H9 (cell line): ENCODE data around the gene PRKCA. TPM values are rescaled to one million over a fixed set of nuclear protein-coding genes. Genes with fewer than 3 reads are reported as not detected.

Experiments used
- DNase-seq: peaks from one replicate; pipeline ENCODE4 v3.0.0-alpha.2; 2017
- H2AFZ ChIP-seq: one replicate; pipeline ENCODE4 v1.6.1; 2013; ENCODE audit warnings: mild to moderate bottlenecking, low read length, control low read depth, moderate library complexity
- H2AK5ac ChIP-seq: 2 replicates; pipeline ENCODE4 v1.6.1; 2013; ENCODE audit warnings: low read length, control low read depth, mixed read lengths; ENCODE audit not compliant: insufficient read length
- H2BK120ac ChIP-seq: one replicate; pipeline ENCODE4 v1.6.1; 2013; ENCODE audit warnings: low read depth, mild to moderate bottlenecking, low read length, control low read depth, inconsistent platforms; ENCODE audit not compliant: poor library complexity, severe bottlenecking
- H2BK12ac ChIP-seq: 2 replicates; pipeline ENCODE4 v1.6.1; 2013; ENCODE audit warnings: low read length, control low read depth, mixed read lengths, low read depth; ENCODE audit not compliant: insufficient read length
- H2BK15ac ChIP-seq: 2 replicates; pipeline ENCODE4 v1.6.1; 2013; ENCODE audit warnings: low read depth, low read length, control low read depth
- H2BK20ac ChIP-seq: one replicate; pipeline ENCODE4 v1.6.1; 2013; ENCODE audit warnings: low read depth, mild to moderate bottlenecking, low read length, control low read depth, inconsistent platforms; ENCODE audit not compliant: poor library complexity, severe bottlenecking
- H2BK5ac ChIP-seq: 2 replicates; pipeline ENCODE4 v1.6.1; 2013; ENCODE audit warnings: low read length, control low read depth, mixed read lengths; ENCODE audit not compliant: insufficient read length
- H3K14ac ChIP-seq: 2 replicates; pipeline ENCODE4 v1.6.1; 2013; ENCODE audit warnings: low read length, control low read depth; ENCODE audit not compliant: insufficient read depth
- H3K18ac ChIP-seq: 2 replicates; pipeline ENCODE4 v1.6.1; 2013; ENCODE audit warnings: low read depth, mild to moderate bottlenecking, mixed read lengths, low read length, control low read depth; ENCODE audit not compliant: insufficient read length
- H3K23ac ChIP-seq: 2 replicates; pipeline ENCODE4 v1.6.1; 2013; ENCODE audit warnings: low read length, control low read depth, mixed read lengths, low read depth; ENCODE audit not compliant: insufficient read length
- H3K23me2 ChIP-seq: 2 replicates; pipeline ENCODE4 v1.6.1; 2013; ENCODE audit warnings: low read depth, mild to moderate bottlenecking, mixed read lengths, low read length, control low read depth; ENCODE audit not compliant: insufficient read length, poor library complexity, severe bottlenecking
- H3K27ac ChIP-seq: 2 replicates; pipeline ENCODE4 v1.5.1; 2013; ENCODE audit warnings: low read length, control low read depth, mixed read lengths, low read depth; ENCODE audit not compliant: insufficient read length
- H3K27me3 ChIP-seq: 2 replicates; pipeline ENCODE4 v1.6.1; 2013; ENCODE audit warnings: low read length, control low read depth, inconsistent platforms; ENCODE audit not compliant: insufficient read depth
- H3K4ac ChIP-seq: 2 replicates; pipeline ENCODE4 v1.6.1; 2013; ENCODE audit warnings: low read depth, mild to moderate bottlenecking, control low read depth, inconsistent platforms, low read length, moderate library complexity
- H3K4me1 ChIP-seq: 2 replicates; pipeline ENCODE4 v1.6.1; 2013; ENCODE audit warnings: low read length, control low read depth, inconsistent platforms; ENCODE audit not compliant: insufficient read depth
- H3K4me2 ChIP-seq: 2 replicates; pipeline ENCODE4 v1.6.1; 2013; ENCODE audit warnings: low read length, control low read depth, mixed read lengths; ENCODE audit not compliant: insufficient read length, insufficient read depth
- H3K56ac ChIP-seq: 2 replicates; pipeline ENCODE4 v1.6.1; 2013; ENCODE audit warnings: low read depth, mild to moderate bottlenecking, mixed read lengths, low read length, control low read depth; ENCODE audit not compliant: insufficient read length
- H3K79me1 ChIP-seq: 2 replicates; pipeline ENCODE4 v1.6.1; 2013; ENCODE audit warnings: low read depth, mild to moderate bottlenecking, moderate library complexity, low read length, control low read depth, inconsistent platforms; ENCODE audit not compliant: insufficient read depth, poor library complexity, severe bottlenecking
- H3K79me2 ChIP-seq: 2 replicates; pipeline ENCODE4 v1.6.1; 2013; ENCODE audit warnings: low read length, control low read depth, inconsistent platforms; ENCODE audit not compliant: insufficient read depth
- H3K9ac ChIP-seq: 2 replicates; pipeline ENCODE4 v1.6.1; 2013; ENCODE audit warnings: low read length, control low read depth, mixed read lengths; ENCODE audit not compliant: insufficient read length; ENCODE audit errors: extremely low read depth
- H3K9me3 ChIP-seq: one replicate; pipeline ENCODE4 v1.6.1; 2013; ENCODE audit warnings: low read depth, low read length, inconsistent platforms; ENCODE audit not compliant: control insufficient read depth
- H3T11ph ChIP-seq: one replicate; pipeline ENCODE4 v1.6.1; 2013; ENCODE audit warnings: mild to moderate bottlenecking, low read length, control low read depth, inconsistent platforms
- H4K20me1 ChIP-seq: one replicate; pipeline ENCODE4 v1.6.1; 2013; ENCODE audit not compliant: control insufficient read depth, insufficient read length, insufficient read depth
- H4K5ac ChIP-seq: 2 replicates; pipeline ENCODE4 v1.6.1; 2013; ENCODE audit warnings: low read depth, mild to moderate bottlenecking, mixed read lengths, low read length, control low read depth; ENCODE audit not compliant: insufficient read length
- H4K8ac ChIP-seq: replicated peaks from 2 replicates; pipeline ENCODE4 v1.6.1; 2013; ENCODE audit warnings: low read length, control low read depth, mixed read lengths, low read depth; ENCODE audit not compliant: insufficient read length
- H4K91ac ChIP-seq: 2 replicates; pipeline ENCODE4 v1.6.1; 2013; ENCODE audit warnings: low read depth, mild to moderate bottlenecking, moderate library complexity, mixed read lengths, low read length, control low read depth; ENCODE audit not compliant: insufficient read length
- H3K27ac Mint-ChIP-seq, 3 experiments: 2 replicates in 2 of 3; 3 replicates in 1 of 3; pipeline ENCODE4 v1.8.0; 2020 to 2021; ENCODE audit warnings: mixed read lengths in 3 of 3, mild to moderate bottlenecking in 1 of 3, moderate library complexity in 1 of 3
- H3K27me3 Mint-ChIP-seq: 2 replicates; pipeline ENCODE4 v1.8.0; 2021; ENCODE audit warnings: low read depth, mild to moderate bottlenecking, moderate library complexity, mixed read lengths
- H3K36me3 Mint-ChIP-seq, 3 experiments: 2 replicates in 2 of 3; 3 replicates in 1 of 3; pipeline ENCODE4 v1.8.0; 2020 to 2021; ENCODE audit warnings: low read depth in 3 of 3, mixed read lengths in 3 of 3; ENCODE audit not compliant: insufficient read depth in 1 of 3
- H3K4me1 Mint-ChIP-seq, 2 experiments: 2 replicates each; pipeline ENCODE4 v1.8.0; 2020; ENCODE audit warnings: mixed read lengths in 2 of 2
- H3K4me3 Mint-ChIP-seq, 2 experiments: 2 replicates in 1 of 2; 3 replicates in 1 of 2; pipeline ENCODE4 v1.8.0; 2020 to 2021; ENCODE audit warnings: mild to moderate bottlenecking in 2 of 2, mixed read lengths in 2 of 2, moderate library complexity in 1 of 2
- H3K9me3 Mint-ChIP-seq, 2 experiments: 2 replicates in 1 of 2; 3 replicates in 1 of 2; pipeline ENCODE4 v1.8.0; 2020; ENCODE audit warnings: mild to moderate bottlenecking in 2 of 2, mixed read lengths in 2 of 2, moderate library complexity in 1 of 2
- WGBS: extraction: QIAGEN DNeasy Blood & Tissue Kit; methylation state at CpG from one replicate; pipeline ENCODE4 v1.1.7; 2013; ENCODE audit warnings: missing lambda C conversion rate, low lambda C conversion rate, mixed read lengths; ENCODE audit not compliant: insufficient read length; ENCODE audit errors: extremely low coverage; 5-methylcytosine and 5-hydroxymethylcytosine counted together
- total RNA-seq: library from RNA; stranded (reverse); gene quantifications from 2 replicates; pipeline ENCODE4 v1.2.1, GENCODE V29; 2021
- TF ChIP-seq, protein P1 (sequence below): fragments of 200-600 bp; sonication (generic); conservative IDR thresholded peaks from 3 replicates; pipeline ENCODE4 v1.8.0; 2021; ENCODE audit warnings: antibody characterized with exemption, mild to moderate bottlenecking

PRKCA gene
- total RNA-seq, 1 experiment from 2014 or later: 10.5 TPM

DNA sequence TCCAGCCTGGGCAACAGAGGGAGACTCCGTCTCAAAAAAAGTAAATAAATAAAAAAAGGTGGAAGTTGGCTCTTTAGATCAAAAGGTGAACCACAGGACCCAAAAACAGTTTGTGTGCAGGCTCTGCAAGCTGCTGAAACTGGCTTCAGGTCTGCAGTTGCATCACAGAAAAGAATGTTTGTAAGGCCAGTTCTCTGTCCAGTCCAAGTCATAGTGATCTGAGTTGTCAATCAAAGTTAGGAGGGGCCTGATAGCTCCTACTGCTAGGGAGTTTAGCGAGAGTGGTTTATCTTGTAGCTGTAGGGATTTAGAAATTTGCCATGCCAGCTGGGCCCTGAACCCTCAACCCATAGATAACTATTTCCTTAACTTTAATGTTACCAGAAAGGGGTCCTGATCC is 431.3 kb downstream of the PRKCA start:
- H3K9ac ChIP-seq: no peak overlapping the region
- H3K9me3 ChIP-seq: no peaks in the 10 kb centered on the region
- no peaks in the 10 kb centered on the region for H3K79me2 ChIP-seq
- no peak overlapping the region for H3K27ac ChIP-seq
- no peak overlapping the region for H3T11ph ChIP-seq
- H2BK12ac ChIP-seq: no peak overlapping the region
- H3K4me2 ChIP-seq: no peak overlapping the region
- H3K27ac Mint-ChIP-seq: peak overlapping the region in 1 of 3 experiments; percentile 34; a peak in 2 of 7 replicates
- H2BK15ac ChIP-seq: no peak overlapping the region
- TF ChIP-seq, protein P1, sequence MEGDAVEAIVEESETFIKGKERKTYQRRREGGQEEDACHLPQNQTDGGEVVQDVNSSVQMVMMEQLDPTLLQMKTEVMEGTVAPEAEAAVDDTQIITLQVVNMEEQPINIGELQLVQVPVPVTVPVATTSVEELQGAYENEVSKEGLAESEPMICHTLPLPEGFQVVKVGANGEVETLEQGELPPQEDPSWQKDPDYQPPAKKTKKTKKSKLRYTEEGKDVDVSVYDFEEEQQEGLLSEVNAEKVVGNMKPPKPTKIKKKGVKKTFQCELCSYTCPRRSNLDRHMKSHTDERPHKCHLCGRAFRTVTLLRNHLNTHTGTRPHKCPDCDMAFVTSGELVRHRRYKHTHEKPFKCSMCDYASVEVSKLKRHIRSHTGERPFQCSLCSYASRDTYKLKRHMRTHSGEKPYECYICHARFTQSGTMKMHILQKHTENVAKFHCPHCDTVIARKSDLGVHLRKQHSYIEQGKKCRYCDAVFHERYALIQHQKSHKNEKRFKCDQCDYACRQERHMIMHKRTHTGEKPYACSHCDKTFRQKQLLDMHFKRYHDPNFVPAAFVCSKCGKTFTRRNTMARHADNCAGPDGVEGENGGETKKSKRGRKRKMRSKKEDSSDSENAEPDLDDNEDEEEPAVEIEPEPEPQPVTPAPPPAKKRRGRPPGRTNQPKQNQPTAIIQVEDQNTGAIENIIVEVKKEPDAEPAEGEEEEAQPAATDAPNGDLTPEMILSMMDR: no peak
- H4K20me1 ChIP-seq: no peaks in the 10 kb centered on the region
- peaks cover 41 to 52% of the 10 kb centered on the region in 2 experiments for H3K4me1 Mint-ChIP-seq
- no peak overlapping the region for H3K56ac ChIP-seq
- no peak overlapping the region for H2AK5ac ChIP-seq
- H2BK120ac ChIP-seq: no peak overlapping the region
- H4K8ac ChIP-seq: no peak overlapping the region
- H3K18ac ChIP-seq: no peak overlapping the region
- H3K4me1 ChIP-seq: peaks cover 6% of the 10 kb centered on the region
- H2BK5ac ChIP-seq: no peak overlapping the region
- no peaks in the 10 kb centered on the region for H3K79me1 ChIP-seq
- H2BK20ac ChIP-seq: no peak overlapping the region
- H3K36me3 Mint-ChIP-seq: peaks cover 4 to 6% (median 5%) of the 10 kb centered on the region in 3 experiments; a peak in 6 of 7 replicates
- no peak overlapping the region for H4K5ac ChIP-seq
- H3K27me3 ChIP-seq: no peaks in the 10 kb centered on the region
- WGBS: no CpG with 5 or more reads among the region's 2 CpGs
- H3K23me2 ChIP-seq: no peaks in the 10 kb centered on the region
- no peak overlapping the region for H3K4me3 Mint-ChIP-seq
- no peaks in the 10 kb centered on the region; the same call in 1 of the 2 replicates for H3K27me3 Mint-ChIP-seq
- no peak overlapping the region for H3K14ac ChIP-seq
- no peak overlapping the region for H4K91ac ChIP-seq
- H2AFZ ChIP-seq: no peak overlapping the region
- 0 out of 5 replicates have a peak, but pooled peaks cover 3% of the 10 kb centered on the region in 2 experiments for H3K9me3 Mint-ChIP-seq
- no peak overlapping the region for H3K23ac ChIP-seq
- no peak for DNase-seq
- H3K4ac ChIP-seq: no peak overlapping the region
